A549 (cell line): ENCODE data around the gene DLX1. TPM values are rescaled to one million over a fixed set of nuclear protein-coding genes. Genes with fewer than 3 reads are reported as not detected.

ENCODE experiments used
- ATAC-seq, 2 experiments: fragments of 200-7000 bp in 1 of 2; fragments of >200 bp in 1 of 2; cut with Nextera tagmentation in 1 of 2; cut with Tn5 transposase in 1 of 2; 3 replicates each; pipeline versions ENCODE4 v1.8.0 to v1.9.1; 2018 to 2020; ENCODE audit warnings: mild to moderate bottlenecking in 1 of 2, moderate library complexity in 1 of 2
- CTCF ChIA-PET: fragments of 300-600 bp; sonication (Branson Sonifier 250); formaldehyde crosslinking; extraction: SDS; loops from one replicate; lab custom pipeline; 2021; ENCODE audit warnings: antibody characterized with exemption, inconsistent platforms; lab: Yijun Ruan, JAX
- POLR2A ChIA-PET: fragments of 350-600 bp; formaldehyde crosslinking; extraction: SDS; loops from one replicate; lab custom pipeline; 2021; ENCODE audit warnings: antibody characterized with exemption, inconsistent platforms; lab: Yijun Ruan, JAX
- DNase-seq, 2 experiments: peaks; one replicate each; pipeline versions ENCODE4 v3.0.0 to v3.0.0-alpha.2; 2011 to 2016; ENCODE audit warnings: low read depth in 1 of 2, low spot score in 1 of 2
- FAIRE-seq: peaks from 2 replicates; lab custom pipeline; 2011; peaks lifted over from hg19 to GRCh38; lab: Jason Lieb, UNC
- H3K27ac ChIP-seq, 2 experiments: fragments of >200 bp; sonication (Bioruptor Twin); formaldehyde crosslinking; 3 replicates each; pipeline ENCODE4 v1.5.1; 2016 to 2017
- H3K4me1 ChIP-seq: fragments of >200 bp; sonication (Bioruptor Twin); formaldehyde crosslinking; 3 replicates; pipeline ENCODE4 v1.6.1; 2016
- H3K4me2 ChIP-seq: fragments of >200 bp; sonication (Bioruptor Twin); formaldehyde crosslinking; 3 replicates; pipeline ENCODE4 v1.6.1; 2016
- H3K4me3 ChIP-seq: fragments of >200 bp; sonication (Bioruptor Twin); formaldehyde crosslinking; 3 replicates; pipeline ENCODE4 v1.5.1; 2016
- H3K9me3 ChIP-seq: fragments of >200 bp; sonication (Bioruptor Twin); formaldehyde crosslinking; 3 replicates; pipeline ENCODE4 v1.6.1; 2016
- CBX8 ChIP-seq: fragments of 200-600 bp; sonication (generic); IDR thresholded peaks from 2 replicates; pipeline ENCODE4 v1.6.1; 2016
- CHD4 ChIP-seq: fragments of 200-600 bp; sonication (generic); IDR thresholded peaks from 2 replicates; pipeline ENCODE4 v1.6.1; 2016; ENCODE audit warnings: antibody characterized with exemption, mild to moderate bottlenecking, borderline replicate concordance
- E2F6 ChIP-seq: IDR thresholded peaks from 2 replicates; pipeline ENCODE4 v1.6.1; 2012; ENCODE audit warnings: low read depth, borderline replicate concordance
- ESRRA ChIP-seq: fragments of 150-350 bp; IDR thresholded peaks from 2 replicates; pipeline ENCODE4 v1.6.1; 2014; ENCODE audit warnings: mild to moderate bottlenecking, low read length, borderline replicate concordance
- FOXS1 ChIP-seq: fragments of 250-450 bp; sonication (Bioruptor Pico); IDR thresholded peaks from 2 replicates; pipeline ENCODE4 v1.5.0; 2020; ENCODE audit warnings: mild to moderate bottlenecking, moderate library complexity
- GATA3 ChIP-seq: IDR thresholded peaks from 2 replicates; pipeline ENCODE4 v1.6.1; 2012; ENCODE audit warnings: borderline replicate concordance
- HES2 ChIP-seq: fragments of >200 bp; sonication (Bioruptor Twin); formaldehyde crosslinking; IDR thresholded peaks from 2 replicates; pipeline ENCODE4 v1.6.1; 2016
- JUNB ChIP-seq: fragments of >200 bp; sonication (Bioruptor Twin); formaldehyde crosslinking; IDR thresholded peaks from 2 replicates; pipeline ENCODE4 v1.6.1; 2016
- KDM1A ChIP-seq: fragments of 200-600 bp; sonication (generic); IDR thresholded peaks from 2 replicates; pipeline ENCODE4 v1.6.1; 2016; ENCODE audit warnings: low read depth, mild to moderate bottlenecking
- MAZ ChIP-seq: fragments of 150-350 bp; IDR thresholded peaks from 2 replicates; pipeline ENCODE4 v1.6.1; 2014; ENCODE audit warnings: antibody characterized with exemption, low read depth, low read length, borderline replicate concordance
- NFE2L2 ChIP-seq: fragments of 150-350 bp; conservative IDR thresholded peaks from 2 replicates; pipeline ENCODE4 v1.6.1; 2014; ENCODE audit warnings: low read length
- POLR2A ChIP-seq: IDR thresholded peaks from 2 replicates; pipeline ENCODE4 v1.6.1; 2012; ENCODE audit warnings: mild to moderate bottlenecking, low read length
- POLR2AphosphoS2 ChIP-seq: conservative IDR thresholded peaks from 2 replicates; pipeline ENCODE4 v1.6.1; 2012; ENCODE audit warnings: low read length, improper control_type of control experiment, inconsistent platforms
- RARB ChIP-seq: fragments of 250-450 bp; sonication (Bioruptor Pico); IDR thresholded peaks from 2 replicates; pipeline ENCODE4 v1.8.0; 2021; ENCODE audit warnings: mild to moderate bottlenecking, moderate library complexity
- REST ChIP-seq: fragments of 200-600 bp; sonication (generic); IDR thresholded peaks from 2 replicates; pipeline ENCODE4 v1.6.1; 2016; ENCODE audit warnings: antibody characterized with exemption, mild to moderate bottlenecking, moderate library complexity
- SMC3 ChIP-seq: fragments of >200 bp; sonication (Bioruptor Twin); formaldehyde crosslinking; IDR thresholded peaks from 3 replicates; pipeline ENCODE4 v1.6.1; 2018; ENCODE audit warnings: inconsistent platforms
- ZFP36 ChIP-seq: fragments of 450-650 bp; IDR thresholded peaks from 2 replicates; pipeline ENCODE4 v1.6.1; 2014; ENCODE audit warnings: borderline replicate concordance; ENCODE audit not compliant: partially characterized antibody
- WGBS: methylation state at CpG from one replicate; pipeline ENCODE4 v1.1.6; 2017; ENCODE audit errors: missing lambda C conversion rate; 5-methylcytosine and 5-hydroxymethylcytosine counted together
- polyA plus RNA-seq, 4 experiments: library from polyadenylated mRNA; depleted of rRNA in 3 of 4; stranded (reverse); fragments of >200 nt; fragmentation: RNase III in 1 of 4; extraction: RNeasy Plus Mini Kit Qiagen cat#74134 plus additional on column Dnase treatment in 1 of 4; gene quantifications; 2 replicates in 3 of 4; 3 replicates in 1 of 4; pipeline ENCODE4 v1.2.3, GENCODE V29; 2011 to 2017

The DLX1 gene
- polyA plus RNA-seq, 2 of the 4 experiments (the other 2 are of a cell fraction), result 1.1 to 2.5 TPM

- no peak for ATAC-seq
- no peak for TF ChIP-seq CBX8
- no peak for TF ChIP-seq HES2
- no peak for TF ChIP-seq REST
- no peak for TF ChIP-seq RARB (CRISPR knock-in tag)
- TF ChIP-seq POLR2A, result no peak
- no peak for TF ChIP-seq NFE2L2
- no peak for TF ChIP-seq FOXS1 (CRISPR knock-in tag)
- TF ChIP-seq E2F6, result no peak
- Histone ChIP-seq H3K9me3 (no peaks in the 10 kb centered on the region), H3K4me1 (no peaks in the 10 kb centered on the region), H3K4me2 (no peak overlapping the region), H3K4me3 (no peak overlapping the region), H3K27ac (no peak overlapping the region)
- 85% methylated on average over 14 of the region's 14 CpGs for WGBS
- no peak for DNase-seq
- no peak for FAIRE-seq
- CTCF ChIA-PET, result interaction anchor here (0.6 to 1.5 kb wide), 6 partner anchors 21 to 724 kb away, joined by 3 to 5 read pairs (median 4); partner anchors contain the start of gene DLX2
- POLR2A ChIA-PET, result no interaction called here
These were observed 3.0 kb upstream of the DLX1 start for GRCh38 chr2:172082105-172082943.

- TF ChIP-seq GATA3 (no peak), CBX8 (no peak), CHD4 (no peak), POLR2AphosphoS2 (no peak), FOXS1 (CRISPR knock-in tag) (no peak), ZFP36 (no peak), JUNB (no peak), ESRRA (no peak), MAZ (no peak), KDM1A (no peak), E2F6 (no peak), SMC3 (no peak)
- TF ChIP-seq, all 56 proteins: peak for 0
- 91% methylated on average over 42 of the region's 42 CpGs for WGBS
- ChIA-PET CTCF (interaction anchor here (0.6 to 0.7 kb wide), 2 partner anchors 10 to 186 kb away, joined by 3 read pairs; no protein-coding TSS in a partner anchor), POLR2A (interaction anchor here (2.7 kb wide), 1 partner anchor 19 kb away, joined by 17 read pairs; the partner anchor contains the start of gene DLX2)
- FAIRE-seq (no peak), ATAC-seq (no peak), DNase-seq (no peak)
- Histone ChIP-seq H3K4me2 (no peak overlapping the region), H3K4me3 (no peak overlapping the region), H3K4me1 (no peaks in the 10 kb centered on the region), H3K27ac (no peak overlapping the region), H3K9me3 (no peaks in the 10 kb centered on the region)
These were observed 2.2 kb upstream of the DLX1 start for GRCh38 chr2:172082944-172083627.
